ENCODE results near the gene RTN4IP1. TPM values are rescaled to one million over a fixed set of nuclear protein-coding genes. Genes with fewer than 3 reads are reported as not detected.
"Not testable (repeated sequence)": the region's sequence is repeated elsewhere in the genome, so short reads cannot be mapped to it uniquely, and the experiment has no call there.

Gene RTN4IP1
- polyA plus RNA-seq, 3 donors = 9.4 to 12.4 (median 10.2) TPM

GRCh38 chr6:106637051-106637716 lies 7.9 kb upstream of the RTN4IP1 start:
- no peak for DNase-seq (ENCODE audit: extremely low read depth in 1 of 11, low read depth in 9 of 11, low spot score in 4 of 11)

DNA sequence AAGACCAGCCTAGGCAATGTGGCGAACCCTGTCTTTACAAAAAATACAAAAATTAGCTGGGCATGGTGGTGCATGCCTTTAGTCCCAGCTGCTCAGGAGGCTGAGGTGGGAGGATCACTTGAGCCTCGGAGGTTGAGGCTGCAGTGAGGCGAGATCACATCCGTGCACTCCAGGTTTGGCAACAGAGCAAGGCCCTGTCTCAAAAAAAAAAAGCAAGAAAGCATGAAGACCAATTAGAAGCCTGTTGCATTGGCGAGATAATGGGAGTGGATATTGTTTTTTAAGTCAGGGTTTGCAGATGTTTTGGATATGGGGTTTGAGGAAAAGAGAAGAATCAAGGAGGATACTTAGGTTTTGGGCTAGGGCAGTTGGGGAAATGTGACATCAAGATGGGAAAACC lies 5.3 kb upstream of the RTN4IP1 start:
- no peak for DNase-seq (ENCODE audit: extremely low read depth in 1 of 11, low read depth in 9 of 11, low spot score in 4 of 11)

DNA sequence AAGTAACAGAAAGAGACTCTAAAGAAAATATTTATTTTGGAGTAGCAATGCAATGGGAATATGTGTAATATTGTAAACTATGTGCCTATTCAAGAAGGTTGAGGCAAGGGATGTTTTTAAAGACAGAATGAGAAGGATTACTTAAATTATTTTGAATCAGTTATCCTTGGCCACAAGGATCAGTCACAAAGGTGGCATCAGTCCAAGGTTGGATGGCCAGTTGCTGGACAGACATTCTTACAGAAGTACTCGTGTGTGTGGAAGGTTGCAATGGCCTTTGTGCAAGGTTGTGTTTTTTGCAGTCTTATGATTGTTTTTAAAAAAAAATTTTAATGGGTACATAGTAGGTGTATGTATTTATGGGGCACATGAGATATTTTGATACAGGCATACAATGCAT lies 2.0 kb upstream of the RTN4IP1 start:
- DNase-seq (ENCODE audit: extremely low read depth in 1 of 11, low read depth in 9 of 11, low spot score in 4 of 11) = no peak

DNA sequence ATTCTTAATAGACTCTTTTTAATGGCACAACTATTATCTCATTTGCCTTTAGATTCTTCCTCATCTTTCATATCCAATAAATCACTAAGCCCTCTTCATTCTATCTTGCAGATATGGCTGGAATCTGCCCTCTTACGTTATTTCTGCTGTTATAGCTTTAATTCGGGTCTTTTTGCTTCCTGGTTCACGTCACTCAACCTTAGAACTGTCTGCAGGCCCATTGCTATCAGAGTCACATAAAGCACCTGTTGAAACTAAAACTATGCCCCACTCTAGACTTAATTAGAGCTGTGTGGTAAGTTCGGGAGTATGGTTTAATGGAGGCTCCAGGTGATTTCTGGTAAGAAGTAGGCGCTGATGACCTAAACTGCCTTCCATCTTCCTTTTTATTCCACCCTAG lies 1.1 kb upstream of the RTN4IP1 start:
- DNase-seq (ENCODE audit: extremely low read depth in 1 of 11, low read depth in 9 of 11, low spot score in 4 of 11) = no peak

DNA sequence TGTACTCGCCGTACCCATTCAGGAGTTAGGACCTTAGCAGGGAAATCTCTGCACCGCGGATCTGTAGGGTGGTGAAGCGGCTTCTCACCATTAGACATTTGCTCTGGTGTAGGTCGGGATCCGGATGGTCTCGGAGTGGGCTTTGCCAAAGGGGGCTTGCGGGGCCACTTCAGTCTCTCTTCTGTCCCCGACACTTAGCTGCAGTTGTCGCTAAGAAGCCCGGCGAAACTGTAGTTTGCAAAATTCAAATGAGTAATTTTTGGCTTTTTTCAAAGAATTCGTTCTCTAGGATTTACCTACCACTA lies 513 bp upstream of the RTN4IP1 start:
- DNase-seq (ENCODE audit: extremely low read depth in 1 of 11, low read depth in 9 of 11, low spot score in 4 of 11) = no peak

- no peak for DNase-seq (ENCODE audit: extremely low read depth in 1 of 11, low read depth in 9 of 11, low spot score in 4 of 11)
These were observed 618 bp downstream of the RTN4IP1 start for GRCh38 chr6:106628658-106629102.

DNA sequence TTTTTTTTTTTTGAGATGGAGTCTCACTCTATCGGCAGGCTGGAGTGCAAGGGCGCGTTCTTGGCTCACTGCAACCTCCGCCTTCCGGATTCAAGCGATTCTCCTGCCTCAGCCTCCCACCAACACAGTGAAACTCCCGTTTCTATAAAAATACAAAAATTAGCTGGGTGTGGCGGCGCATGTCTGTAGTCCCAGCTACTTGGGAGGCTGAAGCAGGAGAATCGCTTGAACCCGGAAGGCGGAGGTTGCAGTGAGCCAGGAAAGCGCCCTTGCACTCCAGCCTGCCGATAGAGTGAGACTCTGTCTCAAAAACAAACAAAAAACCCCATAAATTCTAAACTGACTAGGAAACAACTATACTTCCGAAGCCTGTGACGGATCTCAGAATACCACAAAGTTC lies 1.5 kb downstream of the RTN4IP1 start:
- not testable (repeated sequence) for DNase-seq (ENCODE audit: extremely low read depth in 1 of 11, low read depth in 9 of 11, low spot score in 4 of 11)

DNA sequence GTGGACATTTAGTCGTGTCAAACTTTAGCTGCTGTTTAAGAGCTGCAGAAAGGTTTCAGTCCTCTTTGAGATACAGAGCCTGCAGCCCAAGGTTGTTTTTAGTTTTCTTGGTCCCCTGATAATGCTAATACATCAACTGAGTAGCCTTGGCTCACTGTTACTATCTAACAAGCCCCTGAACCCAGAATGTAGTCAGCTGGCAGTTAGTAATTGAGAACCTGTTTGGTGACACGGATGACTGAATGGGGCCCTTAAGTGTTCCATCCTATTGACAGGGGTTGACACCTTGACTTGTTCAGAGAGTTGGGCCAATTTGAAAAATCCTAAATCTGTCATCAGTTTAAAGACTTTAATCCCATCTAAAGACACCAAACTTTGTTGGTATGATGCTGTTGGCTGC lies 2.8 kb downstream of the RTN4IP1 start:
- no peak for DNase-seq (ENCODE audit: extremely low read depth in 1 of 11, low read depth in 9 of 11, low spot score in 4 of 11)

GRCh38 chr6:106623039-106623438 lies 6.3 kb downstream of the RTN4IP1 start:
- no peak for DNase-seq (ENCODE audit: extremely low read depth in 1 of 11, low read depth in 9 of 11, low spot score in 4 of 11)

DNA sequence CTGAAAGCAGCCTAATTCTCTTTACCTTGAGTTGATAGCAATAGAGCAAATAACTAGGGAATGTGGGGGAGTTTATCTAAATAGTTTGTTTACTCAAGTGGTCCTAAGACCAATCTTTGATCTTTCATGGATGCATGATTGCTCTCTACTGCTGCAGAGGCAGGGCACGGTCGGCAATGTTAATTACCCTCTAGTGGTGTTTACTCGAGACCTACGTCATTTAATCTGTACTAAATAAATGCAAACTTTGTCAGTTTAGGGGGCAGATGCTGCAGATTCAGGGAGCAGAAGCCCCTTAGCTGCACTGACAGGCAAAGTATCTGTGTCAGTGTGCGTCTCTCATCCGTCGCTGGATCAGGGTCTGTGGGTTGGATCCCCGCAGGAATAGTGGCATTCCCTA lies 6.9 kb downstream of the RTN4IP1 start:
- DNase-seq (ENCODE audit: extremely low read depth in 1 of 11, low read depth in 9 of 11, low spot score in 4 of 11) = no peak

- DNase-seq (ENCODE audit: extremely low read depth in 1 of 11, low read depth in 9 of 11, low spot score in 4 of 11) = no peak
These were observed 8.2 kb downstream of the RTN4IP1 start for GRCh38 chr6:106620931-106621672.

- no peak for DNase-seq (ENCODE audit: extremely low read depth in 1 of 11, low read depth in 9 of 11, low spot score in 4 of 11)
These were observed 10.1 kb downstream of the RTN4IP1 start for GRCh38 chr6:106619223-106619622.

- DNase-seq (ENCODE audit: extremely low read depth in 1 of 11, low read depth in 9 of 11, low spot score in 4 of 11) = no peak
These were observed 11.0 kb downstream of the RTN4IP1 start for GRCh38 chr6:106618324-106618723.

GRCh38 chr6:106617857-106618256 lies 11.4 kb downstream of the RTN4IP1 start:
- DNase-seq (ENCODE audit: extremely low read depth in 1 of 11, low read depth in 9 of 11, low spot score in 4 of 11) = no peak

- no peak for DNase-seq (ENCODE audit: extremely low read depth in 1 of 11, low read depth in 9 of 11, low spot score in 4 of 11)
These were observed 12.0 kb downstream of the RTN4IP1 start for GRCh38 chr6:106617302-106617701.

- no peak for DNase-seq (ENCODE audit: extremely low read depth in 1 of 11, low read depth in 9 of 11, low spot score in 4 of 11)
These were observed 14.6 kb downstream of the RTN4IP1 start for GRCh38 chr6:106614592-106615257.

DNA sequence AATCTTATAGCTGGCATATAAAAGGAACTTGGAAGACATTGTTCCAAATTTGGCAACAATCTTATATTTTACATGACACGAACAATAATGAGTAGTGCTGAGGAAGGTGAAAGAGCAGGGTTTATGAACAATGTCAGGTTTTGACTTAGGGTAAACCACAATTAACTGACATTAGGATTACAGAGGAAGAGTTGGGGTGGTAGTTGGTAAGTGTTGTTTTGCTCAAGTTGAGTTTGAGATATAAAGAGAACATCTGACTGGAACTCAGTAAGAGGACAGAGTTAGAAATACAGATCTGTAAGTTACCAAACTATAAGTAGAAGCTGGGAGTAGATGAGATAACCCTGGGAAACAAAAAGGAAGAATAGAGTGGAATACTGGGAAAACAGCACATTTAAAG lies 15.1 kb downstream of the RTN4IP1 start:
- no peak for DNase-seq (ENCODE audit: extremely low read depth in 1 of 11, low read depth in 9 of 11, low spot score in 4 of 11)

DNA sequence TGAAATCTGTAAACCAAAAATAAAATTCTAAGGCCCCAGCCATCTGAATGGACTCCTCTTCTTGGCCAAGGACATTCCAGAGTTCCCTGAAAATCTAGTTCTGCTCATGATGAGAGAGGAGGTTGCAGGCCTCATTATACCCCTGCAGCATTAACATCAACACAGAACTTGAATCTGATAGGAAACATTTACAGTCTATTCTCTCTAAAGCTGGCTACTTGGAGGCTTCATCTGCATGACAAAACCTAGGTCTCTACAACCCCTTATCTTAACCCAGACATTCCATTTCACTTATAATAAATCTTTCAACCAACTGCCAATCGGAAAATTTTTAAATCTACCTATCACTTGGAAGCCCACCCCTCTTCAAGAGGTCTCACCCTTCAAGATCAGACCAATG lies 15.7 kb downstream of the RTN4IP1 start:
- no peak for DNase-seq (ENCODE audit: extremely low read depth in 1 of 11, low read depth in 9 of 11, low spot score in 4 of 11)

DNA sequence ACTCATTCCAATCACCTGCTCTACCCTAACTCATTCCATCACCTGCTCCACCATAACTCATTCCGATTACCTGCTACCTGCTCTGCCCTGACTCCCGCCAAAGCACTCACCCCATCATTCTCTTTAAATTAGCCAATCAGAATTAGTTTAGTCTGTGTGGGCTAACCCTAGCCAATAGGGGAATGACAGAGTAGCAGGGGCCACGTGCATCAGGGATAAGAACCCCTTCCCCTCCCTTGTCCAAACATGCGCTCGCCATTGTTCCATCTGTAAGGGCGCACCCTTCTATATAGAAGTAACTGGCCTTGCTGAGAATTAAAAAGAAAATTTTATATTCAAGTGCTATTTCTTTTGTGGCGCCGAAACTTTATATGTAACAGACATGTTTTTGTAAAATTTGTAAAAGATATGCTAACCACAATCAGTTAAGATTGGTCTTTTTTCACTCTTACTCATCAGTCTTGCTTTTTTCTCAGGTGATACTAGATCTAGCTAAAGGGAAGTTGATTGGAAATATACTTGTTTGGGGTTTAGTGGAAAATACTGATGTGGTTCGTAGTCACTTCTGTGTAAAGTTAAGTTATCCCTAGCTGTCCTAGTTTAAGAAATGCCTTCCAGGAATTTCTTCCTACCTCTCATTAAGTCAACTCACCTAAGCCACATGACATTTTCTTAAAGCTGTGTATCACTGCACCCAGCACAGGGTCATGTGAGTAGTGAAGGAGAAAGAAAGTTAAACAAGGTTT lies 16.5 kb downstream of the RTN4IP1 start:
- no peak for DNase-seq (ENCODE audit: extremely low read depth in 1 of 11, low read depth in 9 of 11, low spot score in 4 of 11)

- no peak for DNase-seq (ENCODE audit: extremely low read depth in 1 of 11, low read depth in 9 of 11, low spot score in 4 of 11)
These were observed 18.3 kb downstream of the RTN4IP1 start for GRCh38 chr6:106611030-106611429.
